CD4-positive, alpha-beta T cell treated with Interleukin-17A for 1 hour (primary cell): ENCODE measurements around the gene HTRA2.

Source experiments
- DNase-seq: peaks from one replicate; pipeline ENCODE4 v3.0.0-alpha.2; 2020

The HTRA2 gene

GRCh38 chr2:74501335-74502071, 28.2 kb upstream of the HTRA2 start:
- no peak for DNase-seq

- no peak for DNase-seq
Observed at GRCh38 chr2:74502147-74502719, 27.5 kb upstream of the HTRA2 start.

DNA sequence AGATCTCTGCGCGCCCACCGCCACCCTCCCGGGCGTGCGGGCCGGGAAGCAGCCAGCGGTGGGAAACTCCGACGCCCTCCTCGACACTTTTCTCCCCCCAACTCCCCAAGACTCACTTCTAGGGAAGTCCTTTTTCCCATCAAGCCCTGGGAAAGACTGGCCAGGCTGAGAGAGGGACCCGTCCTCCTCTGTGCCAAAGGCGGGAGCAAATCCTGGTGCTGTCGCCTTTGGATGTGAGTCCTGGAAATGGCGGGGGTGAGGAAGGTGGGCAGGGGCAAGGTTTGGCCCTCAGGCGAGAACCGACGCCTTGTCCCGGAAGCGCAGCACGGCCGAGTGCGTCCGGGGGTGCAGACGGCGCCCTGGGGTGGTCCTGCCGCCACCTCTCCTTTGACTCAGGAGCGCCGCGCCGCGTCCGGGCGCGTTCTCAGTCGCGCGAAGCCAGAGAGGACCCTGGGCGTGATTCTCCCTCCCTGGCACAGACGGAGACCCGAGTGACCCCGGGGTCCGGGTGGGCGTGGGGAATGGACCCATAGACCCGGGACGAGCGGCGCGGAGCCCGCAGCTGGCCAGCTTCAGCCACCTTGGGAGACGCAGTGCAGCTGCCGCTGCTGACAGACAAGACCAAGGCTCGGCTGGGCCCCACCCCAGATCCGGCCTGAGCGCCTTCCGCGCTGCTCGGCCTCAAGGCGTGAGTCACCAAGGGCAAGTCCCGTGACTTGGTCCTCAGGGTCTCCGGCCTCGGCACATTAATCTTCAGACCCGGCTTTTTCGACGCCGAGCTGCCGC, 26.8 kb upstream of the HTRA2 start:
- peak; percentile 48 for DNase-seq

DNA sequence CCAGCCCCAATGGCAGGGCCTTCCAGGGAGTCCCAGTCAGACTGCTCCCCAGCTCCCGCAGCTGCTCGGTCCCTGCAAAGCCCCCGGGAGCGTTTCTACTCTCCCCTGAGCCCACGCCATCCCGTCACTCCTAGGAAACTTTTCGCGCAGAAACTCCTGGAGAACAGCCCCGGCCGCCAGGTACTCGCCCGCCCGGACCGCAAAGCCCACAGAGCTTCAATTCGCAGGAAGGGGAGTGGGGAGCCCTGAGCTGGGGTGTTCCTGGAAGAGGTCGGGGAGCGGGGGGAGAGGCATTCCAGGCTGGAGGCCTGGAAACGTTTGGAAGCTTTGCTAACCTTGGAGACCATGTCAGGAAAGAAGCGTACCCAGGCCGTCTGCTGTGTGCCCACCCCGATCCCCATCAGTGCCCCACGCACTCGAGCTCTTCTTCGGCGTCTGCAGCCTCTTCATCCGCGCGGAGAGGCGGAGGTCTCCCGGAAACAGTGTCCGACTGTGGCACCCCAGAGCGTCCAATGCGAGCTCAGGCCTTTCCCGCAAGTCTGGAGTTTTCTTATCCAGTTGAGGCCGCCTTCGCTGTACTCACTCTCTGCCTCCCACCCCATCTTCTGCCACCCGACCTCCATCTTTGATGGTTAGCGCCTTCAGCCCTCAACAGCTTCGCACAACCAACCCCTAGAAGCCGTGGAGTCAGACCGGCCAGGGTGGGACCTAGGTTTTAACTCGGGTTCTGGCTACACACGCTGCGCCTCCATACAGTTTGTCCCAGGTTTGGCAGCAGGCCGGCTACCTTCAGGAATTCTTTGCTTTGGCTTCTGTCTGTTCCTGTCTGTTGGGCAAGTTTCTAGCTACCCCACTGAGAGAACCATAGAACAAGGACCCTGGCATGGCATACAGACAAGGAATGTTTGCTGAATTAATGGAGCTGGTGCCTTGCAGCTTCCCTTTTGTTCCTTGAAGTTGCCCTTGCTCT, 25.9 kb upstream of the HTRA2 start:
- no peak for DNase-seq

- no peak for DNase-seq
Observed at GRCh38 chr2:74504591-74504990, 25.1 kb upstream of the HTRA2 start.

DNA sequence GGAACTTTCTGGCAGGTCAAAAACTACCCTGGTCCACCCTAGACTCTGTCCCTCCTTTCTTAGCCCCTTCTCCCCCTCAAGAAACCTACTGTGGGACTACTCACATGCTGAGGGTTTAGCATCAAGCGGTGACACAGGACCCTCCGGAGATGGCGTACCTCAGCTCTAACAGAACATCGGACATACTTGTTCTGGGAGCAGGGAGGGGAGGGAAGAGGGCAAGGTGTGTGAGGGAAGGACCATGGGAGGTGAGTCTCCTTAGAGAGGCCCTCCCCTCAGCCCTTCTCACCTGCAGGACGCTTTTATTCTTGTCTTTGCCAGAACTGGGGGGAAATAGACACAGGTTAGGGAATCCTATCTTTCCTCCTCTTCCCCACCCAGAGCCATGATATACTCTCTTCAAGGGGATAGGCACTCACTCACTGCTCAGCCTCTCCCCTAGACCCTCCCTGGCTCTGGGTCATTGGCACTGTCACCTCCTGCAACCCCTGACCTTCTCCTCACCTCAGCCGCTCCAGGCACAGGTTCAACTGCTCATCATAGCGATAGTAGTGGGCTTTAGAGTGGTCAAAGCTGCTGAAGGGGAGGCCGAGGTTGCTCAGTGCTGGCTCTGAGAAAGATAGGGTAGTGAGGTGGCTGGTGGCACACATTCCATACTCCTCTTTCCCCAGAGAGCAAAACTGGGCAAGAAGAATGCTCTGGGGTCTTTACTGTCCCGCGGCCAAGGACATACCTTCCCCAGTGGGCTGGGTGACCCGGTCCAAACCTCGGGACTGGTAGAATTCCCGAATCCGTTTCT, 24.1 kb upstream of the HTRA2 start:
- DNase-seq: no peak

- DNase-seq: peak; percentile 98
Observed at GRCh38 chr2:74507145-74507925, 22.4 kb upstream of the HTRA2 start, which contains the start of gene PCGF1. Gene PCGF1, minus strand, starts transcription at chr2:74507695. Its CDS starts 27 bp downstream, at chr2:74507668.

- no peak for DNase-seq
Observed at GRCh38 chr2:74507926-74508520, 21.7 kb upstream of the HTRA2 start.

DNA sequence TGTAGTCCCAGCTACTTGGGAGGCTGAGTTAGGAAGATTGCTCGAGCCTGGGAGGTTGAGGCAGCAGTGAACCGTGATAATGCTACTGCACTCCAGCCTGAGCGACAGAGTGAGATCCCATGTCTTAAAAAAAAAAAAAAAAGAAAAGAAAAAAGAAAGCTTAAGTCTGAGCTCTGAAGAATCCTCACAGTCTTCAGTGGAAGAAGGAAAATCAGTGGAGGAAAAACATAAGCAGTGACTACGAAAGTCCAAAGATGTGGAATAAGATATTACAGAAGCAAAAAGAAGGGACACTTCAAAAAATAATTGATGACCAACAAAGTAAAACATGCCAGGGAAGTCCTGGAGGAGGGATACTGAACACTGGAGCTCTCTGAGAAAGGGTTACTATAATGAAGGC, 19.5 kb upstream of the HTRA2 start:
- DNase-seq: no peak

GRCh38 chr2:74511104-74511989, 18.4 kb upstream of the HTRA2 start:
- DNase-seq: no peak

GRCh38 chr2:74512744-74513604, 16.8 kb upstream of the HTRA2 start:
- no peak for DNase-seq

DNA sequence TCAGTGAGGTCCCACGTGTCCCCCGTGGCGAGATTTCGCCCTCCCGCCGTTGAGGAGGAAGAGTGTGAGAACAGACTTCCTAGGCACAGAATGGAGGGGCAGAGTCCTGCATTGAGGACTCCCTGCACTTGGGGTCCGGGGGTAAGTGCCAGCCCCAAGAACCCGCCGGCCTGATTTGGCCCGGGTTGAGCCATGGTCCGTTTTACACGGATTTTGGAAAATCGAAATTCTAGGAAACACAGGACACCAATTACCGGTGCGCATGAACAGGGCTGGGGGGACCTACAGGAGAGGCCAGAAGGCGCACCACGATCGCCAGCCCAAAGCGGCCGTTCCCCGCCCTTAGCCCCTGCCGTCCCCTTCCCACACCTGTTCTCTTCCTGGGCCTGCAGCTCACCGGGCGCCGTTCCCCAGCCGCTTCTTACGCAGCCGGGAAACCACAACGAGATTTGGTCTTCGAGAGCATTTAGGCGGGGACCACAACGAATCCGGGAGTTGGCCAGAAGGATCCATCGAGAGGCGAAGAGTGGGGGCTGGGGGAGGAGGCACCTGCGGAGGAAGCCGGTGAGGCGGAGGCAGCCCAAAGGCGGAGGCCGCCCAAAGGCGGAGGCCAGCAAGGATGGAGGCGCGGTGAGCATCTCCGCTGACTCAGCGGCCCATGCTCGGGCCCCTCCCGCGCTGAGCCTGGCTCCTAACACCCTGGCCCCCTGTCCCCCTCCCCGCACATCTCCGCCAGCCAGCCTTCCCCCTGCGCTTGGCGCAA, 15.9 kb upstream of the HTRA2 start:
- peak; percentile 40 for DNase-seq

DNA sequence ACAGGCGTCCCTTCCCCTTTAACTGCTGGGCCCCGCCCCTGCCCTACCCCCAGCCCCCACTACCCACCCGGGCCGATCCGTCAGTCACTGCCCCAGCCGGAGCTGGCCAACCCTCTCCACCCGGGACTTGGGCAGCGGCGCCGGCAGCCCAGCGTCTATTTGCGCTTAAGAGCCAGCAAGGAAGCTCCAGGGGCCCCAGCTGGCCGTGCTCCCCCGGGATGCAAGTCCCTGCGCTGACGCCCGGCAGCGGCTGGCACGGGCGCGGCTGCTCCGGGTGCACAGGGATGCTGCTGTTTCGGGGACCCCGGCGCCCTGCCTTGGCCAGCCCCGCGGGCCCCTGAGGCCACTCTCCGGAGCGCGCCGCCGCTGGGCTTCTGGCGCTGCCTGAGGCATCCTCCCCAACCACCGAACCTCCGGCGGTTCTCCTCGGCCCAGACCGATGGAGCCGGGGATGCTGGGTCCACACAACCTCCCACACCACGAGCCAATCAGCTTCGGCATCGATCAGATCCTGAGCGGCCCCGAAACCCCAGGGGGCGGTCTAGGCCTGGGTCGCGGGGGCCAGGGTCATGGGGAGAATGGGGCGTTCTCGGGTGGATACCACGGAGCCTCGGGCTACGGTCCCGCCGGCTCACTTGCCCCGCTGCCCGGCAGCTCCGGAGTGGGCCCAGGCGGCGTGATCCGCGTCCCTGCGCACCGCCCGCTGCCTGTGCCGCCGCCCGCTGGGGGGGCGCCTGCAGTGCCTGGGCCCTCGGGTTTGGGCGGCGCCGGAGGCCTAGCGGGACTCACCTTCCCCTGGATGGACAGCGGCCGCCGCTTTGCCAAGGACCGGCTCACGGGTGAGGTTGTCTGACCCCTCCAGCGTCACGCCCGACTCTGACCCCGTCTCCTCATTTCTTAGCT, 15.1 kb upstream of the HTRA2 start, which contains the start of gene TLX2:
Gene TLX2, plus strand, starts transcription at position 83 of the 903 bp plus-strand sequence. Its CDS starts 357 bp downstream, at position 440.
- no peak for DNase-seq

DNA sequence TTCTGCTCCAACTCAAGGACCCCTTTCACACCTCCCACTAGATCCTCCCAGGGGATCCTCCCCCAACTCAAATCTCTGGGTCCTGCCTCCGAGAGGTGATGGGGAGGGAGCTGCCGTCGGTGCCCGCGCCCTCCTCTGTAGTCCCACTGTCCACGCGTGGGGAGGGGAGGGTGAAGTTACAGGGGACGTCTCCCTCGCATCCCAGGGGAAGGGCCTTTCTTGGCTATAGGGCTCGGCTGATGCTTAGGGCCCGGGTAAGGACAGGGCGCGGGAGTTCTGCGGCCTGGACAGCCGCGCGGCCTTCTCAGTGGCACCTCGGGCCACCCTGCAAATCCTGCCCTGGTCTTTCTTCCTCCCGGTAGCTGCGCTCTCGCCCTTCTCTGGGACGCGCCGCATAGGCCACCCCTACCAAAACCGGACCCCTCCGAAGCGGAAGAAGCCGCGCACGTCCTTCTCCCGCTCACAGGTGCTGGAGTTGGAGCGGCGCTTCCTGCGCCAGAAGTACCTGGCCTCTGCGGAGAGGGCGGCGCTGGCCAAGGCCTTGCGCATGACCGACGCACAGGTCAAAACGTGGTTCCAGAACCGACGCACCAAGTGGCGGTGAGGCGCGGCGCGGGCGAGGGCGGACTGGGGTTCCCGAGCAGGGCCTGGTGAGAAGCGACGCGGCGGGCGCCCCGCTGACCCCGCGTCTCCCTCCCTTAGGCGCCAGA, 14.3 kb upstream of the HTRA2 start:
- no peak for DNase-seq

GRCh38 chr2:74515981-74516633, 13.6 kb upstream of the HTRA2 start:
- DNase-seq: peak; percentile 83
